BLaER1 (cell line): Measurements from ENCODE around the gene NR2F1-AS1.

Experiments used
- H3K27ac ChIP-seq: shearing (Covaris generic); formaldehyde crosslinking; 2 replicates; pipeline ENCODE4 v1.8.1; 2022
- H3K27me3 ChIP-seq: shearing (Covaris generic); formaldehyde crosslinking; 2 replicates; pipeline ENCODE4 v1.8.1; 2022
- H3K36me3 ChIP-seq: shearing (Covaris generic); formaldehyde crosslinking; 2 replicates; pipeline ENCODE4 v1.8.1; 2022
- H3K4me1 ChIP-seq: shearing (Covaris generic); formaldehyde crosslinking; 2 replicates; pipeline ENCODE4 v1.8.1; 2022
- H3K4me2 ChIP-seq: shearing (Covaris generic); formaldehyde crosslinking; 2 replicates; pipeline ENCODE4 v1.8.1; 2022
- H3K4me3 ChIP-seq: shearing (Covaris generic); formaldehyde crosslinking; 2 replicates; pipeline ENCODE4 v1.8.1; 2022
- H3K9ac ChIP-seq: shearing (Covaris generic); formaldehyde crosslinking; 2 replicates; pipeline ENCODE4 v1.8.1; 2022
- H3K9me3 ChIP-seq: shearing (Covaris generic); formaldehyde crosslinking; 2 replicates; pipeline ENCODE4 v1.8.1; 2022
- H4K20me1 ChIP-seq: shearing (Covaris generic); formaldehyde crosslinking; 2 replicates; pipeline ENCODE4 v1.8.1; 2022
- Cebpa-rat ChIP-seq: shearing (Covaris generic); IDR thresholded peaks from 2 replicates; pipeline ENCODE4 v1.8.1; 2022

NR2F1-AS1 gene

DNA sequence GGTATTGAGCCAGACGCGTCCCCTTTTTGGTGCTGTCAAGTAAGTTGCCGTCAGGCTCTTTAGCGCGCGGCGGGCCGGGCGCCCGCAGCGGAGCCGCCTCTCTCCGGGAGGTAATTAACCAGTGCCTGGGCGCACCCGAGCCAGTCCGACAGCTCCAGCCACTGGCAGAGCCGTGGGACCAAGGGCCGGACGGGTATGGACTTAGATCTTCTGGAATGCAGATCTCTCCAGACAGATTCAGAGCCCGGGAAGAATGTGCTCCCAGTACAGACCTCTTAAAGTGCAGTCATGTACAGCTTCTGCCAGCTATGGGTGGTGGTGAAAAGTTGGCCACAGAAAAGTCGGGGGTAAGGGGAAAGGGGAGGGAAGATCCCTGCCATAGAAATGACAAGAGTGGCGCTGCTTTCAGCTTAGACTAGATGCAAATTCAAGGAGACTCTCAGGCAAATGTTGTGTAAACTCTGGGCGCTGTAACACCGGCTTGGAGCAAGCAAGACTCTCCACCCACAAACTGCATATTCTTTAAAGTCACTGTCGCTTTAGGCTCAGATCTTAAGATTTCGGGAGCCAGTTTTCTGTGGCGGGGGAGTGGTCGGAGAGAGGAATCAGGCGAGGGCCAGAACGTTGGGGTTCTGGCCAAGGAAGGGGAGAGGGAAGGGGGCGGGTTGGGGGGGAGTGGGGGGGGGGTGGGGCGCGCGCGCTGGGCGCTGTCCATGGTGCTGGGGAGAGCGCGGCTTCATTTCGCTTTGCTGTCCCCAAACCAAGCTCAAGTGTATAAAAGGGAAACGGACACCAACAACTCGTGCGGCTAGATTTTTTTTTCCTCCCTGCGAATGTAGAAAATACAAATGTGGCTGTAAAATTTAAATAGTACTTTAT is 31.2 kb upstream of the NR2F1-AS1 start:
- no peak overlapping the region for H3K4me3 ChIP-seq
- peaks cover 3% of the 10 kb centered on the region; the same call in 1 of the 2 replicates for H3K9me3 ChIP-seq
- H3K4me1 ChIP-seq = no peaks in the 10 kb centered on the region
- no peak overlapping the region for H3K4me2 ChIP-seq
- H3K36me3 ChIP-seq = no peaks in the 10 kb centered on the region
- H3K27me3 ChIP-seq = peaks cover 97% of the 10 kb centered on the region
- H3K9ac ChIP-seq = no peak overlapping the region
- TF ChIP-seq Cebpa-rat = no peak
- H4K20me1 ChIP-seq = peaks cover 91% of the 10 kb centered on the region
- no peak overlapping the region for H3K27ac ChIP-seq

DNA sequence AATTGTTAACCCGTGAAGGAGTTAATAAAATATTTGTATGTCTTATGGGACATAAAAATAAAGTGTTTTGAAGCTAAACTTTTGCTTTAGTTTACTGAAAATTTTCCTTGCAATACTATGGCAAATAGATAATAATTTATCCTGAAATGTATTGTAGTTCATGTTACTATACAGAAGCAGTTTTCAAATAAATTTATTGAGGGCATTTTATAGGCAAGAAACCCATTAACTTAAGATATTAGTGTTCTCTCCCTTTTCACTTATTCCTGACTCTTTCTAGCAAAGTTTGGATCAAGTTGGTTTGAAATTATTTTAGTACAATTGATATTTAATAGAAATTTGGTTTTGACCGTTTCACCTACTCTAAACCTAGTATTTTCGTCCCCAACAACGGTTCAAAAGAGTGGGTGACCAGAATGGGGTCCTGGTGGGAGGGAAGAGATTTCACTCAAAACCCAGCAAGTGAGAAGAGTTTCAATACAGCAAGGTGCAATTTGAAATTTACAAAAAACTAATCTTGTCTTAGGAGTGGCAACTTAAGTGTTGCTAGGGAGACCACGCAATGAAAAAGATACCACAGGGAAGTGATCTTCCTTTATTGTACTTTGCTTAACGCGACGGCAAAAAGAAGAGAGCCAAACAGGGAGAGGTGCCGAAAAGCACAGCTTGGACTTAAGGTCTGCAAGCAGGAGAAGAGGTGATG is 30.4 kb upstream of the NR2F1-AS1 start:
- no peak overlapping the region for H3K4me3 ChIP-seq
- no peaks in the 10 kb centered on the region for H3K4me1 ChIP-seq
- no peak for TF ChIP-seq Cebpa-rat
- peaks cover 91% of the 10 kb centered on the region for H4K20me1 ChIP-seq
- no peaks in the 10 kb centered on the region for H3K36me3 ChIP-seq
- no peak overlapping the region for H3K27ac ChIP-seq
- H3K4me2 ChIP-seq = no peak overlapping the region
- H3K9me3 ChIP-seq = peaks cover 3% of the 10 kb centered on the region; the same call in 1 of the 2 replicates
- no peak overlapping the region for H3K9ac ChIP-seq
- peaks cover 99% of the 10 kb centered on the region for H3K27me3 ChIP-seq

DNA sequence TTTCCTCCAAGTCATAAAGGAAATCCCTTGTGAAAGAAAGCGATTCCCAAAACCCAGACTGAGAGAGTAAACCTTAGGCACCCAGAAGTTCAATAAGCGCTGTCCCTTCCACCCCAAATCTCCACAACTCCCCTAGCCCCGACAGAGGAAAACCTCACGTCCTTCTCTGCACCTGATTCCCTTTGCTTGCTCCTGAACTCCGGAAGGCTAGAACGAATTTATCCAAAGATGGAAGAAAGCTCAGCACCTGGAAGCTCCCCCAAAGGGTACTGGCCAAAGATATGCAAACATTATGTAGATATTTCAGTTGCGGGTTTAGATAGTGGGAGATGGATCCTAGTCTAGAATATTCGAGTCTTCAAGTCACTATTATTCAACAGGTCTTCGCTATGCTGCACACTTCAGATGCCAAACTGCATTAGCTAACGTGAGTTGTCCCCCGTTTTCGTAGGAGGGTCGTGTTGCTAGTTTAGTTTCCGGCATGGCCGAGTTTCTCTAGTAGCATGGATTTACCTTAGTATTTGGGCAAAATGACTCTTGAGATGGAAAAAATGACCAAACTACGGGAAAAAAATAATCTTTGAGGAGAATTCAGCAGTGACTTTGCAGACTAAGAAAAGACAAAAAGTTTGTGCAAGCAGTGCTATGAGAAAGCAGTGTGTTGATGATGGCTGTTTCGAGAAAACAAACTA is 29.7 kb upstream of the NR2F1-AS1 start:
- Histone ChIP-seq H3K9ac (no peak overlapping the region), H3K4me2 (no peak overlapping the region), H3K9me3 (peaks cover 3% of the 10 kb centered on the region; the same call in 1 of the 2 replicates), H3K27ac (no peak overlapping the region), H3K4me3 (no peak overlapping the region), H3K27me3 (peaks cover 99% of the 10 kb centered on the region), H3K4me1 (no peaks in the 10 kb centered on the region), H3K36me3 (no peaks in the 10 kb centered on the region), H4K20me1 (peaks cover 92% of the 10 kb centered on the region)
- no peak for TF ChIP-seq Cebpa-rat

DNA sequence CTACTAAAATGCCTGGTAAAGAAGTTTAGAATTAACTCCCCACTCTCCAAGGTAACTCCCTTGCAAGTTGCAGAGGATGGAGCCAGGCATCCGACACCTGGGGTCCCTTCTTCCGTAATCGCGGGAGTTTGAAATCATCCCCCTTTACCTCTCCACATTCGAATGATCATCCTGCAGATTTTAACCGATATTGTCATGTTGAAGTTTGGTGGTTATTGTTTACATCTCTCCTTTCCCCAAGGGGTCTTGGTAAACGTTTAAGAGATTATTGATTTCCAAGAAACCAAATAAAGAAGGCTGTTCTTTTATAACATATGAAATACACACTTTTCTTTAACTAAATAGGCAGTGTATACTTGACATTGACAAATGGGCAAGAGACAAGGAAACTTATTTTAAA is 28.7 kb upstream of the NR2F1-AS1 start:
- no peaks in the 10 kb centered on the region for H3K36me3 ChIP-seq
- H3K4me1 ChIP-seq = no peaks in the 10 kb centered on the region
- TF ChIP-seq Cebpa-rat = no peak
- H3K4me2 ChIP-seq = no peak overlapping the region
- no peak overlapping the region for H3K27ac ChIP-seq
- peaks cover 3% of the 10 kb centered on the region; the same call in 1 of the 2 replicates for H3K9me3 ChIP-seq
- peaks cover 100% of the 10 kb centered on the region for H3K27me3 ChIP-seq
- no peak overlapping the region for H3K9ac ChIP-seq
- H4K20me1 ChIP-seq = peaks cover 92% of the 10 kb centered on the region
- no peak overlapping the region for H3K4me3 ChIP-seq

DNA sequence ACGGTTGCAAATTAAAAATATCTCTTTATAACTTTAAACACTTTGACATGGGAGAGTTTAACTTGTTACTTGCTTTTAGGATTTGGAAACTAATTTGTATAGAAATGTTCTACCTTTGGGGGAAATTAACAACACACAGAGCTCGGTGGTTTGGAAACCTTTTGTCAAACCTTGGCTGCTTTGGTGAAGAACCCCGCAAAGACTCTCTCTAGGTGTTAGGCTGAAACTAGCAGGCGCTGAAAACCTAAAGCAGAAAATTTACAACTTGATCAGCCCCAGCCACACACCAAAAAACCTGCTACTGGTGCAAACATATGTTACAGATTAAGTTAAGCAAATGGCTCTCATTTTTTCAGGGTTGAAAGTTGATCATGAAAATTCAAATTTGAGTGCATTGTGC is 27.8 kb upstream of the NR2F1-AS1 start:
- no peak overlapping the region for H3K4me2 ChIP-seq
- H3K9me3 ChIP-seq = peaks cover 3% of the 10 kb centered on the region; the same call in 1 of the 2 replicates
- no peak overlapping the region for H3K9ac ChIP-seq
- peaks cover 90% of the 10 kb centered on the region for H4K20me1 ChIP-seq
- no peak overlapping the region for H3K4me3 ChIP-seq
- peaks cover 100% of the 10 kb centered on the region for H3K27me3 ChIP-seq
- no peak overlapping the region for H3K27ac ChIP-seq
- no peaks in the 10 kb centered on the region for H3K4me1 ChIP-seq
- no peaks in the 10 kb centered on the region for H3K36me3 ChIP-seq
- no peak for TF ChIP-seq Cebpa-rat

DNA sequence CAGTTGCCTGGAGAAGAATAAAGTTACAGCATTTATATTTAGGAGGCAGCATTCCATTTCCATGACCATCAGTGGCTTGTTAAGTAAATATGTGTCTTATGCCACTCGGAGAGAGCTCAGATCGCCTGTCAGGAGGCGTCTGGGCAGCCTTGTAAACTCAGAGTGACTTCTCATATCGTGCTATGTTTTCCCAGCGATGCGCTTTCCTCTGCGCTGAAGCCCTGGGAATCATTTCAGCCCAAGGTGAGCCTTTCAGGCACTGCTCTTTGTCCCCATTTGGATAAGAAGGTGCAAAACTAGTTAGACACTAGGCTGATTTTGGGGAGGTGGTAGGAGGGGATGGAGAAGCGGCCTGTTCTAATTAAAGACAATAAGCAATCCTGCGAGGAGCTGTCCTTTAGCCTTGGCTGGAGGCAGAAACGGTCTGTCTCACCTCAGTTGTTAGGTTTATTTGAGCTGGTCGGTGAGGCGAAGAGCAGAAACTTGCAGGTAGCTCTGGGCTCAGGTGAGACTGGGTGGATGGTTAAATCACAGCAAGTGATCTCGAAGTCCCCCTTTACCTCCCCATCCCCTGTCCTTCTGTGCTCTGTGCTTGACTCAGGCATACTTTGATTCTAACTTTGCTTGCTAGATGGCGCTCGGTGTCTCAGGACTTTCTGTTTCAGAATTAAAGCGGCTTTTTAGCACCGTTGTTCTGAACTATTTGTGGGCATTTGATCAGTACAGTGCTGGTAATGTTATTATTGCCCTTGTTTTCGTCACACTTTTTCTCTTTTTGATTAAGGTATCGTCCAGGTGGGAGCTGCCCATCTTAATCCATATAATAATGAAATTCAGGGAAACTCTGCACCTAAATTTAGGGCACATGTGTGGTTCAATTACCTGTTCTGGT is 26.6 kb upstream of the NR2F1-AS1 start:
- no peak for TF ChIP-seq Cebpa-rat
- H3K9me3 ChIP-seq = peaks cover 3% of the 10 kb centered on the region; the same call in 1 of the 2 replicates
- H3K4me2 ChIP-seq = no peak overlapping the region
- H3K27me3 ChIP-seq = peaks cover 100% of the 10 kb centered on the region
- peaks cover 95% of the 10 kb centered on the region for H4K20me1 ChIP-seq
- H3K27ac ChIP-seq = no peak overlapping the region
- no peak overlapping the region for H3K4me3 ChIP-seq
- no peaks in the 10 kb centered on the region for H3K36me3 ChIP-seq
- H3K4me1 ChIP-seq = no peaks in the 10 kb centered on the region
- no peak overlapping the region for H3K9ac ChIP-seq

DNA sequence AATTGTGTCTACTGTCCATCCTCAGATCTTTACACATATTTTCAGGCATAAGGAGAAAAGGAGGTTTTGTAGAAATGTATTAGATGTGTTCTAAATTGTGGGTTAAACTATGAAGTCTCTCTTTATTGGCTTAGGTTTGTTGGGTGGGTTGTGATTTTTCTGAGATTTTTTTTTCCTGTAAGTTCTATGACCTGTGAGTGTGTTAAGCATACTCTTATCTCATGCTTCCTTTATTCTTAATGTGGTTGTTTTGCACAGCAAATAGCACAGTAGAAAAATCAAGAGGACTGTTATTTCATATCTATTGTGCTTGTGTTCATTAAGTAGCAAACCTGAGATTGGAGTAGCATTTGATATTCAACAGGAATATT is 25.3 kb upstream of the NR2F1-AS1 start:
- Histone ChIP-seq H3K36me3 (no peaks in the 10 kb centered on the region), H3K27ac (no peak overlapping the region), H4K20me1 (peaks cover 98% of the 10 kb centered on the region), H3K4me3 (no peak overlapping the region), H3K4me2 (no peak overlapping the region), H3K9me3 (peaks cover 3% of the 10 kb centered on the region; the same call in 1 of the 2 replicates), H3K9ac (no peak overlapping the region), H3K27me3 (peaks cover 100% of the 10 kb centered on the region), H3K4me1 (no peaks in the 10 kb centered on the region)
- TF ChIP-seq Cebpa-rat = no peak

DNA sequence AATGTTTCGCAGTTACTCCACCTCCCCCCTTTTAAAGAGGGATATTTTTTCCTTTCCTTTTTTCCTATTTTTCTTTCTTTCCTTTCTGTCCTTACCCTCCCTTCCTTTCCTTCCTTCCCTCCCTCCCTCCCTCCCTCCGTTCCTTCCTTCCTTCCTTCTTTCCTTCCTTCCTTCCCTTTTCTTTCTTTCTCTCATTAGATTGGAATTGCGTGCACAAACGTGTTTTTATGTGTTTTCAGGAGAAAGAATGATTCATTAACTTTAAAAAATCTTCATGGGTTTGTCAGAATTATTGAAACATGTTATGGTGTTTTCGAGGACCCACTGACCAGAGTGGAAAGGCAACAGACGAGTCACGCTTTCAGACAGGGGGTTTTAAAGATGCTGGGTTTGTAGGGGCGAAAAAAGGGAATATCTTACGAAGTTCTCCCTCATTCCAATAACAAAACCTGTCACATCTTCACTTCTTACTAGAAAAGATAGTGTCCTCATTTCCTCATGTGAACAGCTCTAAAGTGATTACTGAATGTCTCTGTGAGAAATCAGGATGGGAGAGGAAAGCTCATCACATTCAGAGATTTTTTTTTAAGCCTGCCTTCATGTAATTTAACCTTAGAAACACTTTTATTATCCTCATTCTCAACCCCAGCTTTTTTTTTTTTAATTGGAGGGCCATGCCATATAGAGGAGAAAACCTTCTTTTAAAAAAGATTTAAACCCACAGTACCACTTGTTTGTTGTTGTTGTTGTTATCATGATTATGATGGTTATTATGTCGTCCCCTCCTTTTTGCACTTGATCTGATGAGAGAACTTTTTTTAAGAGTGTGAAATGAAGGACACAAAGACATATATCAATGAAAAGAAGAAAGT is 23.9 kb upstream of the NR2F1-AS1 start:
- Histone ChIP-seq H3K36me3 (no peaks in the 10 kb centered on the region), H3K4me2 (no peak overlapping the region), H3K4me3 (no peak overlapping the region), H3K9ac (no peak overlapping the region), H3K27me3 (peaks cover 100% of the 10 kb centered on the region), H4K20me1 (peaks cover 98% of the 10 kb centered on the region), H3K27ac (no peak overlapping the region), H3K9me3 (no peaks in the 10 kb centered on the region), H3K4me1 (no peaks in the 10 kb centered on the region)
- no peak for TF ChIP-seq Cebpa-rat
